C4-2B (cell line): Measurements from ENCODE around the gene ANKRD2.

ENCODE experiments used
- CTCF ChIP-seq: fragments of 450-650 bp; conservative IDR thresholded peaks from 2 replicates; pipeline ENCODE4 v1.5.1; 2017; ENCODE audit warnings: mild to moderate bottlenecking
- ZFX ChIP-seq: fragments of 450-650 bp; IDR thresholded peaks from 2 replicates; pipeline ENCODE4 v1.6.1; 2017

- no peak for TF ChIP-seq CTCF
- no peak for TF ChIP-seq ZFX
These were observed 23.6 kb upstream of the ANKRD2 start for GRCh38 chr10:97548828-97549455.
